ENCODE measurements around the gene FBLN2. TPM values are rescaled to one million over a fixed set of nuclear protein-coding genes. Genes with fewer than 3 reads are reported as not detected.

FBLN2 gene
- total RNA-seq, 1 donor: 0.73 TPM

GRCh38 chr3:13686367-13687160 lies 137.6 kb downstream of the FBLN2 start:
- Histone ChIP-seq H3K9me3 (ENCODE audit: low read depth, low read length) (no peaks in the 10 kb centered on the region), H3K4me1 (ENCODE audit: insufficient read depth, low read length) (no peaks in the 10 kb centered on the region), H3K4me3 (ENCODE audit: low read length) (no peak overlapping the region), H3K27me3 (ENCODE audit: insufficient read depth, low read length) (no peaks in the 10 kb centered on the region)

- Histone ChIP-seq H3K4me3 (ENCODE audit: low read length) (no peak overlapping the region), H3K9me3 (ENCODE audit: low read depth, low read length) (no peaks in the 10 kb centered on the region), H3K27me3 (ENCODE audit: insufficient read depth, low read length) (no peaks in the 10 kb centered on the region), H3K4me1 (ENCODE audit: insufficient read depth, low read length) (no peaks in the 10 kb centered on the region)
Observed at GRCh38 chr3:13687517-13687943, 138.6 kb downstream of the FBLN2 start.

Other genes starting within 250 kb of the FBLN2 start
- gene NUP210, start 128.8 kb upstream of the FBLN2 start, total RNA-seq: 63.0 TPM
- gene HDAC11, start 68.8 kb upstream of the FBLN2 start, total RNA-seq: 2.3 TPM

All from mononuclear cell (primary cell).